Superior temporal gyrus (tissue), 1 donor: ENCODE measurements around the gene CEP85L.

ENCODE experiments used
- DNase-seq: peaks from one replicate; pipeline ENCODE4 v3.0.0-alpha.2; 2016; ENCODE audit errors: extremely low spot score

Gene CEP85L

DNA sequence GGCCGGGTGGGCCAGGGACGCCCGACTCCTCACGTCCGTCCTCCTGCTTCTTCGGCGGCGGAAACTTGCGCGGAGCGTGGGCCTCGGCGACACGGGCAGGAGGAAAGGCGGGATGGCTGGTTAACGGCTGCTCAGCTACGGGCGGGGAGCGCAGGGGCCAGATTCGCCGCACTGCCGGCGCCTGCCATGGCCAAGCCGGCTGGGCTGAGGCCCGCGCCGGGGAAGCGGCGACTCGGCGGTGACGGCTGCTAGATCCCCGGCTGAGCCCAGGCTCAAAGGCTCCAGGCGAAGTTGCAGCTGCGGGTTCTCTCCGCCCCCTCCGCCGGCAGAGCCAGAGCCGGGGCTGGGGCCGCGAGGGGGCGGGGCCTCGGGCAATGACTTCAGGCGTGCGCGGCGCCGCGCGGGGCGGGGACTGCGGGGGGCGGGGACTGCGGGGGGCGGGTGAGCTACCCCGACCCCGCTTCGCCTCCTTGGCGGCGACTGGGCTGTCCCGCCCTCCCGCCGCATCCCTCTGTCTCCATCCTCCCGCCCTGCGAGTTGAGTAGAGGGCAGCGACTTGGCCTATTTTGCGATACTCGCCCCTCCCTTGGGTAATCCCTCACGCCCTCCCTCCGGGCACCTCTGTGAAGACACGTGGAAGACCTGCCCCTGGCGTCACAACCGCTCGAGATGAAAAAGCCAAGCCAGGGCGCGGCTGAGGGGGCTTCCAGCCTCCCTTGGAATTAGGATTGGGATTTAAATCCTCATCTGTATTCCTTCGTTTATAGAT, at the start of gene CEP85L:
TSS of gene CEP85L (minus strand) at position 310 of the 769 bp plus-strand sequence. CDS start 322 bp downstream, outside the sequence.
- peak; percentile 88 for DNase-seq

GRCh38 chr6:118700531-118700930, 49.1 kb upstream of the CEP85L start:
- DNase-seq = no peak

GRCh38 chr6:118697554-118697953, 46.2 kb upstream of the CEP85L start:
- DNase-seq = no peak

DNA sequence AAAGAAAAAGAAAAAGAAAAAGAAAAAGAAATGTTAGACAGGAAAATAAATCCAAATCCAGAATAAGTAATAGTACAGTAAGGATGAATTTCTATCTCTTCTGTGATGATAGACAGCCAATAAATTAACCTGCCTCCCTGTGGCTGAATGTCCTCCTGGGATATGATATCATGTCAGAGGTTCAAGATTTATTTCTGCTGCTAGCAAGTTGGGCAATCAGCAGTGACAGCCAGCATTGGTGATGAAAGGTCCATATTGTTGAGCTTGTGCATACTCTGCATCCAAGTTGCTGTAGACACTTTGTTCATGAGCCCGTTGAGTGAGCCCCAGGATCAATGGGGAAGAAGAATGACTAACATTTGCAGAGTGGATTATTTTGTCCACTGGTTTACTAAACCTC, 44.9 kb upstream of the CEP85L start:
- DNase-seq = no peak

GRCh38 chr6:118693562-118693961, 42.2 kb upstream of the CEP85L start:
- no peak for DNase-seq

- DNase-seq = no peak
Measured at GRCh38 chr6:118685823-118686449, 34.5 kb upstream of the CEP85L start.

GRCh38 chr6:118683881-118684872, 32.8 kb upstream of the CEP85L start:
- DNase-seq = no peak

- peak; percentile 78 for DNase-seq
Measured at GRCh38 chr6:118680452-118681095, 29.2 kb upstream of the CEP85L start.

DNA sequence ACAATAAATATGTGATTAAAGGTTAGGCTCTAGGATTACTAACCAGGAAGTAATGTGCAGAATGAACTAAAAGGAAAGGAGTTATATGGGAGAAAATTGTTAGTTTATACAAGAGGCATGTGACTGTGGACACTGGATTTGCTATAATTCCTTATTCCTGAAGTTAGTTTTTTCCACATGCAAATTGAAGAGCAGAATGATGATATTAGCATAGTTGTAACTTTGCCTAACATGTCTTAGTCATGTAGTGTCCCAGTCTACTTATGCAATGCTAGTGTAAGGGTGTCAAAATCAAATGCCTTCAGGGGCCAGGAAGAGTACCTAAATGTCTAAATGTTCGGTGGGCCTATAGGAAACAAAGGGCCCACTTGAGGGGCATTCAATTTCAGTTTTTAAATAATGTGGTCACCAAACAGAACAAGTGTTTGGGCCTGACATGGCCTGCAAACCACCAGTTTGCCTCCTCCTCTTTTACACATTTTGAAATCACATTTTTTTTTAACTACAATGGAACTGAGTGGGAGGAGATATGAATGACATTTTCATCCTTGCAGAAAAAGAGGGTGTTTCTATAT, 28.0 kb upstream of the CEP85L start:
- DNase-seq = no peak

DNA sequence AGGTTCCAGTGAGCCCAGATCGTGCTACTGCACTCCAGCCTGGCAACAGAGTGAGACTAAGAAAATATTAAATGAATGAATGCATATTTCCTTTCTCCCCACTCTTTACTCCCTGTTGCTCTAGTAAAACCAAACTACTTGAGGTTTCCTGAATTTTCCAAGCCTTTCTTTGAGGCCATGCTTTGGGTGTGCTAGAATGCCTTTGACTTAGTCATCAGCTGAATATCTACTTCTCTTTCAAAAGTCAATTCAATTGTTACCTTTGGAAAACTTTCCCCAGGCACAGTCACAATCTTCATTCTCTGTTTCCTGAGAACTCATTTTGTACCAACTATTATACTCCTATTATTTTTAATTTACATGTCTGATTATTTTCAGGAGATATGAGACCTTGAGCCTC, 27.5 kb upstream of the CEP85L start:
- no peak for DNase-seq

GRCh38 chr6:118677193-118677592, 25.8 kb upstream of the CEP85L start:
- DNase-seq = no peak

DNA sequence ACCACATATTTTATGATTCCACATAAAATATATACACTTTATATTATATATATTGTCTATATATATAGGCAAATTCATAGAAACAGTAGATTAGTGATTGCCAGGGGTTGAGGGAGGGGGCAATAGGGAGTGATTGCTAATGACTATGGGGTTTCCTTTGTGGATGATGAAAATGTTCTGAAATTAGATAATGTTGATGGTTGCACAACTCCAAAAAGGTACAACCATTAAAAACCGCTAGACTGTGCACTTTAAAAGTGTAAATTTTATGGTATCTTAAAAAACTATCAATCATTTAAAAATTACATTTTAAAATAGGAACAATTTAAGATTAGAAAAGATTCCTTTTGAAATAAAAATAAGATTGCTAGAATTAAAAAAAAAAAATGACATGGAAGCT, 23.8 kb upstream of the CEP85L start:
- no peak for DNase-seq

GRCh38 chr6:118674772-118675171, 23.4 kb upstream of the CEP85L start:
- DNase-seq = no peak

DNA sequence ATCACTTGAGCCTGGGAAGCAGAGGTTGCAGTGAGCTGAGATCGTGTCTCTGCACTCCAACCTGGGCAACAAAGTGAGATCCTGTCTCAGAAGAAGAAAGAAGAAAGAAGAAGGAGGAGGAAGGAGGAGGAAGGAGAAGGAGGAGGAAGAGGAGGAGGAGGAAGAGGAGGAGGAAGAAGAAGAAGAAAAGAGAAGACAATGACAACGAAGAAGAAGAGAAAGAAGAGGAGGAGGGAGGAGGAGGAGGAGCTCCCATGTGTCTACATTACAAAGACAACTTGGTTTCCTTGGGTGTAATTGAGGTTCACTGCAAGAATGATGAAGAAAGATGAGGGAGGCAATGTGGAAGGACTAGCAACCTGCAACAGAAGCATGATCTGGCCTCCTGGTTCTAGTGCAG, 21.3 kb upstream of the CEP85L start:
- no peak for DNase-seq

- DNase-seq = no peak
Measured at GRCh38 chr6:118669561-118669960, 18.2 kb upstream of the CEP85L start.

GRCh38 chr6:118668761-118669385, 17.5 kb upstream of the CEP85L start:
- no peak for DNase-seq

DNA sequence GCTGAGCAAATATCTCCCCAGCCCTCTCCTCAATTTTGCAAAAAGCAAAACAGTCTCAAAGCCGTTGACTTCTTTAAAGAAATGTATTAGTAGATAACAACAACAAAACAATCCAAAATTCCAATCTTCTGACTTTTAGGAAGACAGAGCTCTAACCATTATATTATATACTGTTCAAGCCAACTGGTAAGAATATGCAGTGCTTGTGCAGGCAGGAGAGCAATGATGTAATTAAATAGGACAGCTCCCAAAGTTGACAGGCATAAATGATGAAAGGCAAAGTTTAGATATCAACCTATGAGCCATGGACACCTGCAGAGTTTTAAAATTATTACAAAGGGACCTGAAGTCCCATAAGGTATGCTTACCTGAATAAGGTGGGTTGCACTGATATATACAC, 16.6 kb upstream of the CEP85L start:
- DNase-seq = no peak

- no peak for DNase-seq
Measured at GRCh38 chr6:118665011-118665410, 13.6 kb upstream of the CEP85L start.

DNA sequence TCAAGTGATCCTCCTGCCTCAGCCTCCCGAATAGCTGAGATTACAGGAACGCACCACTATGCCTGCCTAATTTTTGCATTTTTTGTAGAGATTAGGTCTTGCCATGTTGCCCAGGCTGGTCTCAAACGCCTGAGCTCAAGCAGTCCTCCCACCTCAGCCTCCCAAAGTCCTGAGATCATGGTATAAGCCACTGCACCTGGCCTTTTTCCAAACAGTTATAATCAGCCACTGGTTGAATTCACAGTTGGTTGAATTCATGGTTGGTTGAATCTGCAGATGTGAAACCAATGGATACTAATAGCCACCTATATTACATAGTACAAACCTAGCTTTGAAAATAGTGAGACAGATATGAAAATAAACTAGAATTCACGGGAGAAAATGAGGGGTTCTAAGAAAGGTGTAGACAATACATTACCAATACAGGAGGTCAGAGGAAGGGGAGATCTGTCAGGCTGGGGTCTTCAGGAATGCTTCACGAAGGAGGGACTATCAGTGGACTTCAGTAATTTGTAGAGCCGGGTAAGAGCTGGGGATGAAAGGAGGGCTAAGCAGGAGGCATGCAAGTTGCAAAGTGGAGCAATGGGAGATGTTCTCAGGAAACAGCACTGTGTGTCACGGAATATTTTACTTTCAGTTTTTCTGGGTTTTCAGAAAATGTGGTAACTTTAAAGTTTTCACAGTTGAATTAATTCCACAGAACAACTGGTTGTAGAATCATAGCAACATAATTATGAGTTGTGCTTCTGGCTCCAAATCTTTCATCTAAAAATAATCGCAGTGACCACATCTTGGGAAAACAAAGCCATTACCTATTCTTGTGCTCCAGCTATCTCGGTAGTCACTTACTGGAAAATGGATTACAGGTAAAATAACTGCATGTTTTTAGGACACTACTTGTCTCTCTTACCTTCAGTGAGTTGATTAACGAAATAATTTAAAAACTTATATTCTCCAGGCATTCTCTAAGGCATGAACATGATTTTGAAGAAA, 12.9 kb upstream of the CEP85L start:
- peak; percentile 48 for DNase-seq

- no peak for DNase-seq
Measured at GRCh38 chr6:118661831-118662230, 10.4 kb upstream of the CEP85L start.
